ENCODE results near the gene CGB8.
"Not testable (repeated sequence)": the region's sequence is repeated elsewhere in the genome, so short reads cannot be mapped to it uniquely, and the experiment has no call there.

The CGB8 gene

DNA sequence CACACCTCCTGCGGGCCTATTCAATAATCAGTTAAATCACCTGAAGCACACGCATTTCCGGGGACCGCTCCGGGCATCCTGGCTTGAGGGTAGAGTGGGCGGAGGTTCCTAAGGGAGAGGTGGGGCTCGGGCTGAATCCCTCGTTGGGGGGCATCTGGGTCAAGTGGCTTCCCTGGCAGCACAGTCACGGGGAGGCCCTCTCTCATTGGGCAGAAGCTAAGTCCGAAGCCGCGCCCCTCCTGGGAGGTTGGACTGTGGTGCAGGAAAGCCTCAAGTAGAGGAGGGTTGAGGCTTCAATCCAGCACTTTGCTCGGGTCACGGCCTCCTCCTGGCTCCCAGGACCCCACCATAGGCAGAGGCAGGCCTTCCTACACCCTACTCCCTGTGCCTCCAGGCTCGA is 5.4 kb downstream of the CGB8 start, which contains the start of gene CGB5:
Gene CGB5, plus strand, starts transcription at position 301 of the 400 bp plus-strand sequence. CDS start 362 bp downstream, outside the sequence.
- H3K9me3 ChIP-seq (ENCODE audit: insufficient read depth, low read depth, low read length); H3K27ac ChIP-seq (ENCODE audit: low read depth, low read length); H3K9ac ChIP-seq (ENCODE audit: low read depth, low read length); H3K4me3 ChIP-seq (ENCODE audit: low read length); H3K4me1 ChIP-seq (ENCODE audit: insufficient read depth, low read length); H3K27me3 ChIP-seq (ENCODE audit: insufficient read depth, low read length); H3K36me3 ChIP-seq (ENCODE audit: insufficient read depth, low read length): not testable (repeated sequence)
- WGBS, result 82% methylated on average over 14 of the region's 15 CpGs

DNA sequence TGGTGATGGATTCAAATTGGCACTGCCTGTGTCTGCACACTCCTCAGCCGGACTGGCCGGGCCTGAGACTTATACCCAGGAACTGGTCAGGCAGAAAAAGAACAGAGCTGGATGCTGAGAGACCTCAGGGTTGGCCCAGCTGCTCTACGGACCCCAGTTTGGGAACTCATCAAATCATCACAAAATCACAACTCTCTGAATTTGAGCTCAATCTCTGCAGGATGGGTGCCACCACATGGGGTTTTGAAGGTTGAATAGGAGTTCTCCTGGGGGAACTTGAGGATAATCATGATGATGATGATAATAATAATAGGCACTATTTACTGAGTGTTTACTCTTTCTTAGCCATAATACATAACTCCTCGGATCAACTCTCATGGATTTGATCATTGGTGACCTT is 6.2 kb downstream of the CGB8 start:
- not testable (repeated sequence) for H3K9ac ChIP-seq (ENCODE audit: low read depth, low read length); H3K4me1 ChIP-seq (ENCODE audit: insufficient read depth, low read length); H3K27ac ChIP-seq (ENCODE audit: low read depth, low read length); H3K4me3 ChIP-seq (ENCODE audit: low read length); H3K9me3 ChIP-seq (ENCODE audit: insufficient read depth, low read depth, low read length); H3K36me3 ChIP-seq (ENCODE audit: insufficient read depth, low read length); H3K27me3 ChIP-seq (ENCODE audit: insufficient read depth, low read length)
- WGBS, result no CpG with 5 or more reads among the region's 4 CpGs

DNA sequence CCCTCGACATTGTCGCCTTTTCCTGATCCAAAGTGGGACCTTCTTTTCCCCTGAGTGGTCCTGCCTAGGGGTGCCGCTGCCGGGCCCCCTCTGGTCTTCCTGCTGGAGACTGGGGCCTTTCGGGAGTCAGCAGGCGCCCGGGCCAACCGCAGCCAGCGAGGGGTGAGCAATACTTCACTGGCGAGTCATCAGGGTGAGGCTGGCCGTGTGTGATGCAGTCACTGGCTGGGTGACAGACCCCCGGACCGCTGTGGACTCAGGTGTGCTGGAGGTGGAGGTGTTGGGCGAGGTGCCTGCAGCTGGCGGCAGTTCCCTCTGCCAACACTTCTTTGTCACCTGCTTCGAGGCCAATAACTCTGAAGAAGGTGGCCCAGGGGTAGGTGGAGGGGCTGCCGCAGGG is 6.7 kb downstream of the CGB8 start:
- Histone ChIP-seq H3K27me3 (ENCODE audit: insufficient read depth, low read length) (no peaks in the 10 kb centered on the region), H3K9ac (ENCODE audit: low read depth, low read length) (no peak overlapping the region), H3K4me3 (ENCODE audit: low read length) (no peak overlapping the region), H3K36me3 (ENCODE audit: insufficient read depth, low read length) (no peaks in the 10 kb centered on the region), H3K4me1 (ENCODE audit: insufficient read depth, low read length) (no peaks in the 10 kb centered on the region), H3K27ac (ENCODE audit: low read depth, low read length) (no peak overlapping the region), H3K9me3 (ENCODE audit: insufficient read depth, low read depth, low read length) (no peaks in the 10 kb centered on the region)
- WGBS, result 76% methylated on average over 17 of the region's 17 CpGs

DNA sequence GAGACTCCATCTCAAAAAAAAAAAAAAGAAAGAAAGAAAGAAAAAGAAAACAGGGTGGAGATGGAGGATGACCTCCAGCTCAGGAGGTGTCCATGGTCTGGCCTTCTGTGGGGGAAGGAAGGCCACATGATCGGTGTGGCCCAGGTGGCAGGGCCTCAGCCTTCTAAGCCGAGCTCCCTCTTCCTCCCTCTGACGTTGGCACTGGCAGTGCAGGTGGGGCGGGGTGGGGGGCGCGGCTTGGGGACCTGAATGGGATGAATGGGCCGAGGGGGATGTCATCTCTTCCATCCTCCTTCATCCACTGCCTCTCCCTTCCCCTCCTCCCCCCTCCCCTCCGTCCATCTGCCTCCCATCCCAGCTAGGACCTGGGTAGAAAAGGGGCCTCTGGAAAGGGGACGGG is 9.2 kb downstream of the CGB8 start:
- H3K4me3 ChIP-seq (ENCODE audit: low read length); H3K36me3 ChIP-seq (ENCODE audit: insufficient read depth, low read length); H3K9me3 ChIP-seq (ENCODE audit: insufficient read depth, low read depth, low read length); H3K4me1 ChIP-seq (ENCODE audit: insufficient read depth, low read length); H3K27ac ChIP-seq (ENCODE audit: low read depth, low read length); H3K27me3 ChIP-seq (ENCODE audit: insufficient read depth, low read length); H3K9ac ChIP-seq (ENCODE audit: low read depth, low read length): not testable (repeated sequence)
- 93% methylated on average over 3 of the region's 9 CpGs for WGBS

DNA sequence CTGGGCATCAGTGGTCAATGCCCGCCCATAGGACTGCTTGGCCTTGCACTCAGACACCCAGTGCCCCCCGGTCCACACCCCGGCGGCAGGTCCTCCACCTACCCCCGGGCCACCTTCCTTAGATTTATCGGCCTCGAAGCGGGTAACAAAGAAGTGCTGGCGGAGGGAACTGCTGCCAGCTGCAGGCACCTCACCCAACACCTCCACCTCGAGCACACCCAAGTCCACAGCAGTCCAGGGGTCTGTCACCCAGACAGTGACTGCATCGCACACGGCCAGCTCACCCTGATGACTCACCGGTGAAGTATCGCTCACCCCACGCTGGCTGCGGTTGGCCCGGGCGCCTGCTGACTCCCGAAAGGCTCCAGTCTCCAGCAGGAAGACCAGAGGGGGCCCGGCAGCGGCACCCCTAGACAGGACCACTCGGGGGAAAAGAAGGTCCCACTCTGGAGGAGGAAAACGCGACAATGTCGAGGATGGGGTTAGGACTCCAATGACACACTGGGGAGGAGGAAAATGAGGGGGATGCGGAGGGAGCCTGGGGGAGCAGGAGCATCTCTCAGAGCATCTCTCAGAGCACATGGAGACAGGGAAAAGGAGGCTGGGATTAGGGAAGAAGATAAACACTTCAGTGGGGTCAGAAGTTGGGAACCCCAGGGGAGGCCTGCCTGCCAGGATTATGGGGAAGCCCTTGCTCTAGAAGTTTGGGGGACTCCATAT is 10.2 kb downstream of the CGB8 start:
- H3K36me3 ChIP-seq (ENCODE audit: insufficient read depth, low read length); H3K9me3 ChIP-seq (ENCODE audit: insufficient read depth, low read depth, low read length); H3K9ac ChIP-seq (ENCODE audit: low read depth, low read length); H3K27ac ChIP-seq (ENCODE audit: low read depth, low read length); H3K4me3 ChIP-seq (ENCODE audit: low read length); H3K4me1 ChIP-seq (ENCODE audit: insufficient read depth, low read length); H3K27me3 ChIP-seq (ENCODE audit: insufficient read depth, low read length): not testable (repeated sequence)
- WGBS, result 84% methylated on average over 26 of the region's 26 CpGs

DNA sequence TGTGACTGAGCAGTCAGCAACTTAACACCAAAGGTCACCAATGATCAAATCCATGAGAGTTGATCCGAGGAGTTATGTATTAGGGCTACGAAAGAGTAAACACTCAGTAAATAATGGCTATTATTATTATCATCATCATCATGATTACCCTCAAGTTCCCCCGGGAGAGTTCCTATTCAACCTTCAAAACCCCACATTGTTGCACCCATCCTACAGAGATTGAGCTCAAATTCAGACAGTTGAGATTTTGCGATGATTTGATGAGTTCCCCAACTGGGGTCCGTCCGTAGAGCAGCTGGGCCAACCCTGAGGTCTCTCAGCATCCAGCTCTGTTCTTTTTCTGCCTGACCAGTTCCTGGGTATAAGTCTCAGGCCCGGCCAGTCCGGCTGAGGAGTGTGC is 10.8 kb downstream of the CGB8 start:
- WGBS, result 95% methylated on average over 3 of the region's 8 CpGs
- H3K9ac ChIP-seq (ENCODE audit: low read depth, low read length); H3K36me3 ChIP-seq (ENCODE audit: insufficient read depth, low read length); H3K4me1 ChIP-seq (ENCODE audit: insufficient read depth, low read length); H3K9me3 ChIP-seq (ENCODE audit: insufficient read depth, low read depth, low read length); H3K27me3 ChIP-seq (ENCODE audit: insufficient read depth, low read length); H3K4me3 ChIP-seq (ENCODE audit: low read length); H3K27ac ChIP-seq (ENCODE audit: low read depth, low read length): not testable (repeated sequence)

DNA sequence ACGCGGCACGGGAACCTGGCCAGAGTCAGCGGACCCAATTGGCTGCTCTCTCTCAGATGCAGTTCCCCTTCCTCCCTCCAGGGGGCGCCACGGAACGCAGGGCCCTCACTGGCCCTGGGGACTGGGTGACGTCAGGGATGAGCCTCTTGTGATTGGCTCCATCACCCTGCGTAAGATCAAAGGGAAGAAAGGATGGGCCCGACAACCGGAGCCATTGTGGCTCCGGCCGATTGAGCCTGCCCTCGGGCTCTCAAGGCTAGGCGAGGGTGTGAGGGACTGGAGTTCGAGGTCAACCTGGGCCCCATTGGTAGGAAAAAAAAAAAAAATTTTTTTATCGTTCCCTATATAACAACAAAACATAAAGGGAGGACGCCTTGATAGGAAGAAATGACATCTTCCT is 12.1 kb downstream of the CGB8 start, which contains the start of gene CGB1:
Gene CGB1, minus strand, starts transcription at position 81 of the 400 bp plus-strand sequence. CDS start 184 bp downstream, outside the sequence.
- not testable (repeated sequence) for H3K36me3 ChIP-seq (ENCODE audit: insufficient read depth, low read length); H3K4me1 ChIP-seq (ENCODE audit: insufficient read depth, low read length); H3K27me3 ChIP-seq (ENCODE audit: insufficient read depth, low read length); H3K9ac ChIP-seq (ENCODE audit: low read depth, low read length); H3K9me3 ChIP-seq (ENCODE audit: insufficient read depth, low read depth, low read length); H3K4me3 ChIP-seq (ENCODE audit: low read length); H3K27ac ChIP-seq (ENCODE audit: low read depth, low read length)
- 55% methylated on average over 14 of the region's 18 CpGs for WGBS

DNA sequence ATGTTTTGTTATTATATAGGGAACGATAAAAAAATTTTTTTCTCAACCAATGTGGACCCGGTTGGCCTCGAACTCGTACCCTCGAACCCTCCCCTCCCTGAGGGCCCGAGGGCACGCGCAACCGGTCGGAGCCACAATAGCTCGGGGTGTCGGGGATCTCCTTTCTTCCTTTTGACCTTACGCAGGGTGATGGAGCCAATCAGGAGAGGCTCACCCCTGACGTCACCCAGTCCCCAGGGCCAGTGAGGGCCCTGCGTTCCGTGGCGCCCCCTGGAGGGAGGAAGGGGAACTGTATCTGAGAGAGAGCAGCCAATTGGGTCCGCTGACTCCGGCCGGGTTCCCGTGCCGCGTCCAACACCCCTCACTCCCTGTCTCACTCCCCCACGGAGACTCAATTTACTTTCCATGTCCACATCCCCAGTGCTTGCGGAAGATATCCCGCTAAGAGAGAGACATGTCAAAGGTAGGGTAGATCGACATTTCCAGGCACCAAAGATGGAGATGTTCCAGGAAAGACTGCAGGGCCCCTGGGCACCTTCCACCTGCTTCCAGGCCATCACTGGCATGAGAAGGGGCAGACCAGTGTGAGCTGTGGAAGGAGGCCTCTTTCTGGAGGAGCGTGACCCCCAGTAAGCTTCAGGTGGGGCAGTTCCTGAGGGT is 17.1 kb downstream of the CGB8 start, which contains the start of gene CGB2:
Gene CGB2, plus strand, starts transcription at position 249 of the 660 bp plus-strand sequence. Its CDS starts 206 bp downstream, at position 455.
- H3K9ac ChIP-seq (ENCODE audit: low read depth, low read length); H3K27ac ChIP-seq (ENCODE audit: low read depth, low read length); H3K27me3 ChIP-seq (ENCODE audit: insufficient read depth, low read length); H3K4me3 ChIP-seq (ENCODE audit: low read length); H3K36me3 ChIP-seq (ENCODE audit: insufficient read depth, low read length); H3K4me1 ChIP-seq (ENCODE audit: insufficient read depth, low read length); H3K9me3 ChIP-seq (ENCODE audit: insufficient read depth, low read depth, low read length): not testable (repeated sequence)
- 87% methylated on average over 24 of the region's 28 CpGs for WGBS

DNA sequence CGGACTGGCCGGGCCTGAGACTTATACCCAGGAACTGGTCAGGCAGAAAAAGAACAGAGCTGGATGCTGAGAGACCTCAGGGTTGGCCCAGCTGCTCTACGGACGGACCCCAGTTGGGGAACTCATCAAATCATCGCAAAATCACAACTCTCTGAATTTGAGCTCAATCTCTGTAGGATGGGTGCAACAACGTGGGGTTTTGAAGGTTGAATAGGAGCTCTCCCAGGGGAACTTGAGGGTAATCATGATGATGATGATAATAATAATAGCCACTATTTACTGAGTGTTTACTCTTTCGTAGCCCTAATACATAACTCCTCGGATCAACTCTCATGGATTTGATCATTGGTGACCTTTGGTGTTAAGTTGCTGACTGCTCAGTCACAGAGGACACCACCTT is 18.6 kb downstream of the CGB8 start:
- not testable (repeated sequence) for H3K9ac ChIP-seq (ENCODE audit: low read depth, low read length); H3K9me3 ChIP-seq (ENCODE audit: insufficient read depth, low read depth, low read length); H3K4me1 ChIP-seq (ENCODE audit: insufficient read depth, low read length); H3K27me3 ChIP-seq (ENCODE audit: insufficient read depth, low read length); H3K36me3 ChIP-seq (ENCODE audit: insufficient read depth, low read length); H3K27ac ChIP-seq (ENCODE audit: low read depth, low read length); H3K4me3 ChIP-seq (ENCODE audit: low read length)
- 97% methylated on average over 4 of the region's 8 CpGs for WGBS

DNA sequence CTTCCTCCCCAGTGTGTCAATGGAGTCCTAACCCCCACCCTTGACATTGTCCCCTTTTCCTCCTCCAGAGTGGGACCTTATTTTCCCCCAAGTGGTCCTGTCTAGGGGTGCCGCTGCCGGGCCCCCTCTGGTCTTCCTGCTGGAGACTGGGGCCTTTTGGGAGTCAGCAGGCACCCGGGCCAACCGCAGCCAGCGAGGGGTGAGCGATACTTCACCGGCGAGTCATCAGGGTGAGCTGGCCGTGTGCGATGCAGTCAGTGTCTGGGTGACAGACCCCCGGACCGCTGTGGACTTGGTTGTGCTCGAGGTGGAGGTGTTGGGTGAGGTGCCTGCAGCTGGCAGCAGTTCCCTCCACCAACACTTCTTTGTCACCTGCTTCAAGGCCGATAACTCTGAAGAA is 19.2 kb downstream of the CGB8 start:
- not testable (repeated sequence) for H3K36me3 ChIP-seq (ENCODE audit: insufficient read depth, low read length); H3K4me1 ChIP-seq (ENCODE audit: insufficient read depth, low read length); H3K9ac ChIP-seq (ENCODE audit: low read depth, low read length); H3K27me3 ChIP-seq (ENCODE audit: insufficient read depth, low read length); H3K4me3 ChIP-seq (ENCODE audit: low read length); H3K27ac ChIP-seq (ENCODE audit: low read depth, low read length); H3K9me3 ChIP-seq (ENCODE audit: insufficient read depth, low read depth, low read length)
- 75% methylated on average over 14 of the region's 14 CpGs for WGBS

DNA sequence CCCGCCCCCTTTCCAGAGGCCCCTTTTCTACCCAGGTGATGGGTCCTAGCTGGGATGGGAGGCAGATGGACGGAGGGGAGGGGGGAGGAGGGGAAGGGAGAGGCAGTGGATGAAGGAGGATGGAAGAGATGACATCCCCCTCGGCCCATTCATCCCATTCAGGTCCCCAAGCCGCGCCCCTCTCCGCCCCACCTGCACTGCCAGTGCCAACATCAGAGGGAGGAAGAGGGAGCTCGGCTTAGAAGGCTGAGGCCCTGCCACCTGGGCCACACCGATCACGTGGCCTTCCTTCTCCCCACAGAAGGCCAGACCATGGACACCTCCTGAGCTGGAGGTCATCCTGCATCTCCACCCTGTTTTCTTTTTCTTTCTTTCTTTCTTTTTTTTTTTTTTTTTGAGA is 20.2 kb downstream of the CGB8 start:
- H3K36me3 ChIP-seq (ENCODE audit: insufficient read depth, low read length); H3K27me3 ChIP-seq (ENCODE audit: insufficient read depth, low read length); H3K4me1 ChIP-seq (ENCODE audit: insufficient read depth, low read length); H3K9me3 ChIP-seq (ENCODE audit: insufficient read depth, low read depth, low read length); H3K4me3 ChIP-seq (ENCODE audit: low read length); H3K27ac ChIP-seq (ENCODE audit: low read depth, low read length); H3K9ac ChIP-seq (ENCODE audit: low read depth, low read length): not testable (repeated sequence)
- 80% methylated on average over 5 of the region's 9 CpGs for WGBS

DNA sequence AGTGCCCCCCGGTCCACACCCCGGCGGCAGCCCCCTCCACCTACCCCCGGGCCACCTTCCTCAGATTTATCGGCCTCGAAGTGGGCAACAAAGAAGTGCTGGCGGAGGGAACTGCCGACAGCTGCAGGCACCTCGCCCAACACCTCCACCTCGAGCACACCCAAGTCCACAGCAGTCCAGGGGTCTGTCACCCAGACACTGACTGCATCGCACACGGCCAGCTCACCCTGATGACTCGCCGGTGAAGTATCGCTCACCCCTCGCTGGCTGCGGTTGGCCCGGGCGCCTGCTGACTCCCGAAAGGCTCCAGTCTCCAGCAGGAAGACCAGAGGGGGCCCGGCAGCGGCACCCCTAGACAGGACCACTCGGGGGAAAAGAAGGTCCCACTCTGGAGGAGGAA is 23.3 kb downstream of the CGB8 start:
- H3K27me3 ChIP-seq (ENCODE audit: insufficient read depth, low read length); H3K36me3 ChIP-seq (ENCODE audit: insufficient read depth, low read length); H3K4me1 ChIP-seq (ENCODE audit: insufficient read depth, low read length); H3K4me3 ChIP-seq (ENCODE audit: low read length); H3K9ac ChIP-seq (ENCODE audit: low read depth, low read length); H3K27ac ChIP-seq (ENCODE audit: low read depth, low read length); H3K9me3 ChIP-seq (ENCODE audit: insufficient read depth, low read depth, low read length): not testable (repeated sequence)
- WGBS, result 76% methylated on average over 23 of the region's 23 CpGs
